B cell (primary cell): ENCODE data around the gene NSG1. TPM values are rescaled to one million over a fixed set of nuclear protein-coding genes. Genes with fewer than 3 reads are reported as not detected.

Experiments
- ATAC-seq: fragments of 200-7000 bp; cut with Tn5 transposase; one replicate; pipeline ENCODE4 v1.10.0; 2021; ENCODE audit warnings: low read depth, mild to moderate bottlenecking, moderate number of reproducible peaks, moderate library complexity
- CTCF ChIA-PET: fragments of 350-600 bp; sonication (Branson Sonifier 250); formaldehyde crosslinking; loops from one replicate; lab custom pipeline; 2021; ENCODE audit warnings: antibody characterized with exemption, inconsistent platforms; lab: Charles Lee
- POLR2A ChIA-PET: fragments of 350-600 bp; sonication (Branson Sonifier 250); formaldehyde crosslinking; loops from one replicate; lab custom pipeline; 2021; ENCODE audit warnings: antibody characterized with exemption; lab: Charles Lee
- DNase-seq: peaks from one replicate; pipeline ENCODE4 v3.0.0; 2013
- H2AFZ ChIP-seq: 2 replicates; pipeline ENCODE4 v1.6.1; 2012; ENCODE audit warnings: mild to moderate bottlenecking, low read depth, low read length; ENCODE audit not compliant: insufficient read depth, poor library complexity, severe bottlenecking
- H3K27ac ChIP-seq, 2 donors: 1 replicate in 1 of 2; 2 replicates in 1 of 2; pipeline ENCODE4 v1.5.1; 2012 to 2013; ENCODE audit warnings: low read length in 2 of 2, mild to moderate bottlenecking in 2 of 2, moderate library complexity in 1 of 2
- H3K27me3 ChIP-seq, 4 experiments: fragments of 200-600 bp in 1 of 4; sonication (generic) in 1 of 4; replicated peaks in 1 of 4; 1 replicate in 2 of 4; 2 replicates in 2 of 4; pipeline versions ENCODE4 v1.6.1 to v1.7.0; 2013 to 2016; ENCODE audit warnings: low read length in 3 of 4, mild to moderate bottlenecking in 2 of 4, mixed read lengths in 1 of 4, moderate library complexity in 1 of 4; ENCODE audit not compliant: insufficient read depth in 4 of 4, control insufficient read depth in 3 of 4; ENCODE audit errors: control extremely low read depth in 1 of 4
- H3K36me3 ChIP-seq, 2 experiments: replicated peaks in 1 of 2; 1 replicate in 1 of 2; 2 replicates in 1 of 2; pipeline versions ENCODE4 v1.6.1 to v1.7.1; 2013; ENCODE audit warnings: low read length in 1 of 2; ENCODE audit not compliant: insufficient read depth in 2 of 2, control insufficient read depth in 1 of 2; ENCODE audit errors: control extremely low read depth in 1 of 2, extremely low read depth in 1 of 2
- H3K4me1 ChIP-seq, 2 donors: fragments of 200-600 bp in 1 of 2; sonication (generic) in 1 of 2; 1 replicate in 1 of 2; 2 replicates in 1 of 2; pipeline versions ENCODE4 v1.5.1 to v1.6.1; 2013 to 2017; ENCODE audit warnings: low read length in 2 of 2; ENCODE audit not compliant: control insufficient read depth in 2 of 2, insufficient read depth in 2 of 2
- H3K4me2 ChIP-seq: replicated peaks from 2 replicates; pipeline ENCODE3; 2012; ENCODE audit warnings: mild to moderate bottlenecking, low read depth, low read length; ENCODE audit not compliant: poor library complexity, severe bottlenecking
- H3K4me3 ChIP-seq, 5 experiments: fragments of 200-600 bp in 1 of 5; sonication (generic) in 1 of 5; 1 replicate in 3 of 5; 2 replicates in 2 of 5; pipeline versions ENCODE4 v1.5.1 to v1.7.0; 2011 to 2016; ENCODE audit warnings: low read length in 4 of 5, mild to moderate bottlenecking in 4 of 5, low read depth in 2 of 5, control low read depth in 1 of 5, moderate library complexity in 1 of 5; ENCODE audit not compliant: insufficient read depth in 1 of 5; ENCODE audit errors: control extremely low read depth in 1 of 5, extremely low read depth in 1 of 5
- H3K79me2 ChIP-seq: fragments of 200-600 bp; sonication (generic); one replicate; pipeline ENCODE4 v1.6.0; 2016; ENCODE audit warnings: low read length; ENCODE audit not compliant: control insufficient read depth, insufficient read depth
- H3K9ac ChIP-seq: fragments of 200-600 bp; sonication (generic); 2 replicates; pipeline ENCODE4 v1.6.1; 2017; ENCODE audit warnings: mild to moderate bottlenecking, low read length, moderate library complexity
- H3K9me3 ChIP-seq, 3 donors: one replicate each; pipeline versions ENCODE4 v1.6.1 to v1.7.1; 2013; ENCODE audit warnings: low read length in 2 of 3; ENCODE audit not compliant: control insufficient read depth in 2 of 3, insufficient read depth in 1 of 3; ENCODE audit errors: control extremely low read depth in 1 of 3
- H4K20me1 ChIP-seq: 2 replicates; pipeline ENCODE4 v1.6.0; 2012; ENCODE audit warnings: mild to moderate bottlenecking, low read length; ENCODE audit not compliant: insufficient read depth, control insufficient read depth, poor library complexity, severe bottlenecking
- H3K27ac Mint-ChIP-seq: one replicate; pipeline ENCODE4 v1.8.0; 2021; ENCODE audit warnings: mixed read lengths
- H3K27me3 Mint-ChIP-seq: one replicate; pipeline ENCODE4 v1.8.0; 2021; ENCODE audit warnings: mixed read lengths
- H3K4me1 Mint-ChIP-seq: one replicate; pipeline ENCODE4 v1.8.0; 2021; ENCODE audit warnings: mixed read lengths
- H3K4me3 Mint-ChIP-seq: one replicate; pipeline ENCODE4 v1.8.0; 2021; ENCODE audit warnings: mixed read lengths
- H3K9me3 Mint-ChIP-seq: one replicate; pipeline ENCODE4 v1.8.0; 2022; ENCODE audit warnings: mixed read lengths; ENCODE audit not compliant: insufficient read depth
- EZH2 ChIP-seq: IDR thresholded peaks from 2 replicates; pipeline ENCODE4 v1.6.1; 2012; ENCODE audit warnings: borderline replicate concordance, low read depth, mild to moderate bottlenecking, moderate library complexity, low read length; ENCODE audit not compliant: insufficient read depth, poor library complexity, severe bottlenecking
- WGBS: methylation state at CpG from one replicate; pipeline ENCODE4 v1.1.5; 2013; ENCODE audit warnings: missing lambda C conversion rate; ENCODE audit not compliant: insufficient coverage; 5-methylcytosine and 5-hydroxymethylcytosine counted together
- intact Hi-C: fragments of 100-400 bp; cut with micrococcal nuclease; formaldehyde crosslinking; loops from one replicate; pipeline ENCODE4 v1.10.0; 2022
- polyA plus RNA-seq: library from polyadenylated mRNA; depleted of rRNA; stranded (reverse); fragments of >200 nt; gene quantifications from 2 replicates; pipeline ENCODE4 v1.2.3, GENCODE V29; 2012
- total RNA-seq, 2 donors: library from RNA; stranded (reverse); fragments of 120-200 nt in 1 of 2; gene quantifications; 1 replicate in 1 of 2; 2 replicates in 1 of 2; pipeline versions ENCODE4 v1.2.3 to v1.2.4, GENCODE V29; 2013 to 2022
- TF ChIP-seq, protein P1 (sequence below): fragments of 200-600 bp; IDR thresholded peaks from one replicate; pipeline ENCODE4 v1.8.0; 2022; ENCODE audit warnings: antibody characterized with exemption, mild to moderate bottlenecking

Gene NSG1
- total and polyA plus RNA-seq, 2 donors (not counting 1 experiment from before 2014, with no cell fraction given): not detected

DNA sequence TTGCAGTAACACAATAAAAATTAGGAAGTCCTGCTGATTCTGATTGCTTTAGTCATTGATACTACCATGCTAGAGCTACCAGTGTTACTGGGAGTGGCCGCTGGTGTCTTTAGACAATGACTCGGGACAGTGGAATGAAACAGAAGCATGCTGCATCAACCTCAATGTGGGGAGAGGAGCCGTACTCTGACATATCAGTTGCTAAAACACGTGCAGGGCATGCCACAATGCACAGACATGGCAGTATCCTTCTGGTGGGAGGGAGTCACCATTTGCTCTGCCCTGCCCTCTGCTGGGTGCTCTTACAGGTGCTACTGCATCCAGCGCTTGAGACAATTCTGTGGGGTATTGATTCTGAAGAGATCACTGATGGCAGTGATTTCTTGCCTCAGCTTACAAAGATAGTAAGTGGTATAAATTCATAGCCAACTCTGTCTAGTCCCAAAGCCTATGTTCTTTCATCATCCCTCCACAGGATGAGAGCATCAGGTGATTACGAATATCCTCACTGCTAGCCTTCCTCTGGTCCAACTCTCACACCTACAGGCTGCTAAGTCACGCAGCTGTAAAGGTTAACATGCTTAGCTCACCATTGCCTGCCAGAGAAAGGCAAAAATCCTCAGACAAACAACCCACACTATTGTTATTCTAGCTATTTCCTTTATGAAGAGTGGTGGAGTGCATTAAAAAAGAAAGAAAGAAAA, 43.7 kb downstream of the NSG1 start:
- POLR2A ChIA-PET: no interaction called here
- H3K27me3 Mint-ChIP-seq: no peaks in the 10 kb centered on the region

More for the DNA sequence above, 43.7 kb downstream of the NSG1 start:
- Mint-ChIP-seq H3K4me1 (no peaks in the 10 kb centered on the region), H3K27ac (no peak overlapping the region), H3K9me3 (no peaks in the 10 kb centered on the region), H3K4me3 (no peak overlapping the region)
- no peak overlapping the region for H3K9ac ChIP-seq
- intact Hi-C loops: no loop called here
- TF ChIP-seq, protein P1, sequence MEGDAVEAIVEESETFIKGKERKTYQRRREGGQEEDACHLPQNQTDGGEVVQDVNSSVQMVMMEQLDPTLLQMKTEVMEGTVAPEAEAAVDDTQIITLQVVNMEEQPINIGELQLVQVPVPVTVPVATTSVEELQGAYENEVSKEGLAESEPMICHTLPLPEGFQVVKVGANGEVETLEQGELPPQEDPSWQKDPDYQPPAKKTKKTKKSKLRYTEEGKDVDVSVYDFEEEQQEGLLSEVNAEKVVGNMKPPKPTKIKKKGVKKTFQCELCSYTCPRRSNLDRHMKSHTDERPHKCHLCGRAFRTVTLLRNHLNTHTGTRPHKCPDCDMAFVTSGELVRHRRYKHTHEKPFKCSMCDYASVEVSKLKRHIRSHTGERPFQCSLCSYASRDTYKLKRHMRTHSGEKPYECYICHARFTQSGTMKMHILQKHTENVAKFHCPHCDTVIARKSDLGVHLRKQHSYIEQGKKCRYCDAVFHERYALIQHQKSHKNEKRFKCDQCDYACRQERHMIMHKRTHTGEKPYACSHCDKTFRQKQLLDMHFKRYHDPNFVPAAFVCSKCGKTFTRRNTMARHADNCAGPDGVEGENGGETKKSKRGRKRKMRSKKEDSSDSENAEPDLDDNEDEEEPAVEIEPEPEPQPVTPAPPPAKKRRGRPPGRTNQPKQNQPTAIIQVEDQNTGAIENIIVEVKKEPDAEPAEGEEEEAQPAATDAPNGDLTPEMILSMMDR: peak; percentile 57
- no peak for TF ChIP-seq EZH2
- H3K27ac ChIP-seq: no peak overlapping the region
- no peak overlapping the region for H2AFZ ChIP-seq
- no peaks in the 10 kb centered on the region for H3K79me2 ChIP-seq
- 82% methylated on average over 5 of the region's 7 CpGs for WGBS
- CTCF ChIA-PET: interaction anchor here (0.7 to 1.1 kb wide), 4 partner anchors 10 to 60 kb away, joined by 3 read pairs; no protein-coding TSS in a partner anchor
- H3K4me3 ChIP-seq: no peak overlapping the region
- H3K9me3 ChIP-seq: no peaks in the 10 kb centered on the region
- H4K20me1 ChIP-seq: peaks cover 5% of the 10 kb centered on the region
- H3K36me3 ChIP-seq: peaks cover 8 to 14% of the 10 kb centered on the region in 2 experiments
- no peaks in the 10 kb centered on the region for H3K27me3 ChIP-seq
- H3K4me2 ChIP-seq: no peak overlapping the region
- H3K4me1 ChIP-seq: no peaks in the 10 kb centered on the region
- peak; percentile 36 for DNase-seq
- ATAC-seq: no peak
